OCI-LY7 (cell line): ENCODE measurements around the gene PRPSAP2. TPM values are rescaled to one million over a fixed set of nuclear protein-coding genes. Genes with fewer than 3 reads are reported as not detected.

Experiments
- BruUV-seq: library from RNA; stranded (reverse); fragments of 400-500 nt; replicated peaks from 2 replicates; lab custom pipeline; 2021; lab: Mats Ljungman, UMichigan
- CTCF ChIA-PET: fragments of 300-600 bp; sonication (Branson Sonifier 250); formaldehyde crosslinking; loops from one replicate; lab custom pipeline; 2022; ENCODE audit warnings: antibody characterized with exemption; ENCODE audit not compliant: unreplicated experiment; lab: Charles Lee
- POLR2A ChIA-PET: fragments of 300-600 bp; sonication (Branson Sonifier 250); formaldehyde crosslinking; loops from one replicate; lab custom pipeline; 2022; ENCODE audit warnings: antibody characterized with exemption; lab: Charles Lee
- DNase-seq: peaks from one replicate; pipeline ENCODE4 v3.0.0-alpha.2; 2015; ENCODE audit warnings: low spot score
- H2AFZ ChIP-seq: fragments of 200-600 bp; sonication (generic), shearing (Covaris generic); 2 replicates; pipeline ENCODE4 v1.6.1; 2014; ENCODE audit warnings: mild to moderate bottlenecking, antibody characterized with exemption, low read length, moderate library complexity
- H3K27ac ChIP-seq: fragments of 200-600 bp; sonication (generic); 2 replicates; pipeline ENCODE4 v1.5.1; 2014; ENCODE audit warnings: mixed run types, low read depth, mild to moderate bottlenecking, moderate library complexity, low read length, inconsistent platforms; ENCODE audit not compliant: poor library complexity, severe bottlenecking
- H3K36me3 ChIP-seq: fragments of 200-600 bp; sonication (generic); 2 replicates; pipeline ENCODE4 v1.6.1; 2014; ENCODE audit warnings: mild to moderate bottlenecking, antibody characterized with exemption, low read length, moderate library complexity, mixed read lengths; ENCODE audit not compliant: insufficient read depth
- H3K4me1 ChIP-seq: fragments of 200-600 bp; sonication (generic); 2 replicates; pipeline ENCODE4 v1.5.1; 2014; ENCODE audit warnings: mild to moderate bottlenecking, low read length; ENCODE audit not compliant: insufficient read depth, poor library complexity, severe bottlenecking
- H3K4me2 ChIP-seq: fragments of 200-600 bp; sonication (generic); 2 replicates; pipeline ENCODE4 v1.6.1; 2014; ENCODE audit warnings: mild to moderate bottlenecking, low read length
- H3K4me3 ChIP-seq: fragments of 200-600 bp; sonication (generic); 2 replicates; pipeline ENCODE4 v1.5.1; 2014; ENCODE audit warnings: mild to moderate bottlenecking, low read depth, low read length; ENCODE audit not compliant: poor library complexity, severe bottlenecking
- H3K79me2 ChIP-seq: fragments of 200-600 bp; sonication (generic); 2 replicates; pipeline ENCODE4 v1.6.1; 2016; ENCODE audit warnings: low read depth, mild to moderate bottlenecking, low read length, moderate library complexity, mixed read lengths; ENCODE audit not compliant: insufficient read depth
- H3K9me2 ChIP-seq: fragments of 200-600 bp; sonication (generic); 2 replicates; pipeline ENCODE4 v1.6.1; 2016; ENCODE audit warnings: mild to moderate bottlenecking, low read length, mixed read lengths; ENCODE audit not compliant: insufficient read depth
- H3K9me3 ChIP-seq: fragments of 200-600 bp; sonication (generic); 2 replicates; pipeline ENCODE4 v1.6.1; 2014; ENCODE audit warnings: mild to moderate bottlenecking, mixed run types, low read length, mixed read lengths
- H4K20me1 ChIP-seq: fragments of 200-600 bp; sonication (generic); 2 replicates; pipeline ENCODE4 v1.6.1; 2014; ENCODE audit warnings: mild to moderate bottlenecking, antibody characterized with exemption, low read length, moderate library complexity, mixed read lengths; ENCODE audit not compliant: insufficient read depth
- EZH2phosphoT487 ChIP-seq: fragments of 200-600 bp; sonication (generic); IDR thresholded peaks from 2 replicates; pipeline ENCODE4 v1.6.1; 2018; ENCODE audit warnings: low read depth, borderline replicate concordance, mild to moderate bottlenecking, mixed run types, antibody characterized with exemption, low read length, moderate library complexity, mixed read lengths
- intact Hi-C: fragments of 100-400 bp; cut with micrococcal nuclease; formaldehyde crosslinking; loops from one replicate; pipeline ENCODE4 v1.10.0; 2022; ENCODE audit not compliant: unreplicated experiment
- total RNA-seq, 2 experiments: library from RNA; depleted of rRNA in 1 of 2; stranded (reverse); fragments of >200 nt in 1 of 2; shearing (Covaris generic) in 1 of 2; gene quantifications; 2 replicates each; pipeline ENCODE4 v1.2.3, GENCODE V29; 2014 to 2022
- TF ChIP-seq, protein P1 (sequence below): fragments of 200-600 bp; sonication (generic); conservative IDR thresholded peaks from 2 replicates; pipeline ENCODE4 v1.5.1; 2014; ENCODE audit warnings: mild to moderate bottlenecking, antibody characterized with exemption, low read length, moderate library complexity, mixed read lengths

PRPSAP2 gene
- total RNA-seq, 2 experiments from 2014 or later, result 59.3 to 90.2 TPM

DNA sequence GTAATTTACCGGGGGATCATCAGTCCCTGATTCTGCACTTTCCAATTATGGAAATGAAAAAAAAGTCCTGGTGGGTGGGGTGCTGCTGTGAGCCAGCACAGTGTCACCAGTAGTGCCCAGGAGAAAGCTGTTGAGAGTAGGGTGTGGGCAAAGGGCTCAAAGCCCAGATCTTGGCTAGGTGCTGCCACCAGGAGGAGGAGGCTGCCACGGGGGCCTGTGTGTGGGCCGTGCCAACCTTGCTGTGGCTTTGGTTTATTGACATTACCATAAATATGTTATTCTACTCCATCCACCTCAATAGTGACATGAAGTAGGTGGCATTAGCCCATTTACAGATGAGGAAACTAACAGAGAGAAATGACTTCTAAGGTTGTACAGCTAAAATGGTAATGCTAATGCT, 6.7 kb upstream of the PRPSAP2 start:
- no peak for TF ChIP-seq EZH2phosphoT487
- TF ChIP-seq, protein P1, sequence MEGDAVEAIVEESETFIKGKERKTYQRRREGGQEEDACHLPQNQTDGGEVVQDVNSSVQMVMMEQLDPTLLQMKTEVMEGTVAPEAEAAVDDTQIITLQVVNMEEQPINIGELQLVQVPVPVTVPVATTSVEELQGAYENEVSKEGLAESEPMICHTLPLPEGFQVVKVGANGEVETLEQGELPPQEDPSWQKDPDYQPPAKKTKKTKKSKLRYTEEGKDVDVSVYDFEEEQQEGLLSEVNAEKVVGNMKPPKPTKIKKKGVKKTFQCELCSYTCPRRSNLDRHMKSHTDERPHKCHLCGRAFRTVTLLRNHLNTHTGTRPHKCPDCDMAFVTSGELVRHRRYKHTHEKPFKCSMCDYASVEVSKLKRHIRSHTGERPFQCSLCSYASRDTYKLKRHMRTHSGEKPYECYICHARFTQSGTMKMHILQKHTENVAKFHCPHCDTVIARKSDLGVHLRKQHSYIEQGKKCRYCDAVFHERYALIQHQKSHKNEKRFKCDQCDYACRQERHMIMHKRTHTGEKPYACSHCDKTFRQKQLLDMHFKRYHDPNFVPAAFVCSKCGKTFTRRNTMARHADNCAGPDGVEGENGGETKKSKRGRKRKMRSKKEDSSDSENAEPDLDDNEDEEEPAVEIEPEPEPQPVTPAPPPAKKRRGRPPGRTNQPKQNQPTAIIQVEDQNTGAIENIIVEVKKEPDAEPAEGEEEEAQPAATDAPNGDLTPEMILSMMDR, result peak; percentile 26; the same call in 1 of the 2 replicates
- POLR2A ChIA-PET, result no interaction called here
- no peaks in the 10 kb centered on the region for H3K9me3 ChIP-seq
- peaks cover 31% of the 10 kb centered on the region for H3K4me1 ChIP-seq
- intact Hi-C loops, result no loop called here
- no peaks in the 10 kb centered on the region for H4K20me1 ChIP-seq
- no peak overlapping the region for H3K27ac ChIP-seq
- CTCF ChIA-PET, result no interaction called here
- no peak for DNase-seq
- H3K79me2 ChIP-seq, result peaks cover 5% of the 10 kb centered on the region; the same call in 1 of the 2 replicates
- no peak overlapping the region for H3K4me2 ChIP-seq
- no TSS peak for BruUV-seq
- H3K9me2 ChIP-seq, result no peaks in the 10 kb centered on the region
- no peak overlapping the region for H2AFZ ChIP-seq
- no peak overlapping the region for H3K4me3 ChIP-seq
- H3K36me3 ChIP-seq, result no peaks in the 10 kb centered on the region

DNA sequence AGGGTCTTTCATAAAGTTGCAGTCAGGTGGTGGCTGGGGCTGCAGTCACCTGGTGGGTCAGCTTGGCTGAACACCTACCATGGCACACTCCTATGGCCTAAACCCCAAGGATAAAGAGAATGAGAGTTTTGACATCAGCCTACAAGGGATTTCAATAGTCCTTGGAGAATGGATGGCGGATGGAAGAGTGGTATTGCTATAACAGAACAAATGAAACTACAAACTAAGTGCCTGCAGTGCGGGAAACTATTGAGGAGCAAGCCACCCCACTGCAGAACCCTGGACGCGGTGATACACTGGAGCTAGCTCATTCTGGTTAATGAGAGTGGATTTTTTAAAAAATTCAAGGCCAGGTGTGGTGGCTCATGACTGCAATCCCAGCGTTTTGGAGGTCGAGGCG, 3.0 kb upstream of the PRPSAP2 start:
- intact Hi-C loops, result no loop called here
- no peak overlapping the region for H2AFZ ChIP-seq
- no peaks in the 10 kb centered on the region for H3K9me3 ChIP-seq
- CTCF ChIA-PET, result no interaction called here
- H3K79me2 ChIP-seq, result peaks cover 25% of the 10 kb centered on the region
- H3K36me3 ChIP-seq, result no peaks in the 10 kb centered on the region
- POLR2A ChIA-PET, result interaction anchor here (0.6 kb wide), 2 partner anchors 19 to 36 kb away, joined by 3 read pairs; no protein-coding TSS in a partner anchor
- no peaks in the 10 kb centered on the region; the same call in 1 of the 2 replicates for H4K20me1 ChIP-seq
- BruUV-seq, result no TSS peak
- DNase-seq, result no peak
- no peak overlapping the region for H3K27ac ChIP-seq
- peaks cover 47% of the 10 kb centered on the region for H3K4me1 ChIP-seq
- H3K4me2 ChIP-seq, result peak overlapping the region; percentile 97
- no peak for TF ChIP-seq EZH2phosphoT487
- TF ChIP-seq, protein P1, result no peak
- H3K9me2 ChIP-seq, result no peaks in the 10 kb centered on the region
- peak overlapping the region; percentile 79 for H3K4me3 ChIP-seq

DNA sequence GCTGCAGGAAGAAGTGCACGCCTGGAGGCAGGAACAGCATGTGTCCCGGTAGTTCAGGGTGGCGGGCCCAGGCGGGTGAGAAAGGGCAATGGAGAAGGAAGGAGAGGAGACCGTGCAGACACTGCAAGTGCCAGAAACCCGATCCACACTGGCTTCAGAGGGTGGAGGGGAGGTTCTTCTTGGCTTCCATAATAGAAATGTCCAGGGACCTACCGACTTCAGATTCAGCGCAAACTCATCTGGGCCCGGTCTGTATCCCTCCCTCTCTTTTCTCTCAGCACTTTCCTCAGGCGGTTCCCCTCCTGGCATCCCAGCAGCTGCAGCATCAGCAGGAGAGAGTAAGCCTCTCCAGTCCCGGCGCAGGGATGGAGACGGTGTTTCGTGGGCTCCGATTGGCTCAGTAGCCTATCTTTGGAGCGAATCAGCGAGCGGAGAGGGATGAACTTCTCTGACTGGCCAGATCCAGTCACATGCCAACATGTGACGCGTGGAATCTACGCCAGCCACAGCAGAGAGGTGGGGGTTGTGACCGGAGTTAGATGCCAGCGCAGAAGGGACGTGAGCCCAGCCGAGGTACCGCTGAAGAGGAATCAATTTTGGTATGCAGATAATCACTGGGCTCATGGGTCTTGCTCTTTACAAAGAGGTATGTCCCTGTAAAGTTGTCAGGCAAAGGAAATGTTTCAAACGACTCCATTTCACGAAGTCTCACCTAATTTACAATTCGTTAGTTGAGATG, 1.9 kb upstream of the PRPSAP2 start:
- ChIA-PET POLR2A (interaction anchor here (0.6 kb wide), 1 partner anchor 35 kb away, joined by 3 read pairs; no protein-coding TSS in a partner anchor), CTCF (no interaction called here)
- peak overlapping the region; percentile 89 for H2AFZ ChIP-seq
- H3K4me3 ChIP-seq, result peak overlapping the region; percentile 79
- H3K27ac ChIP-seq, result peak overlapping the region; percentile 49
- H3K4me1 ChIP-seq, result peaks cover 47% of the 10 kb centered on the region
- peak overlapping the region; percentile 97 for H3K4me2 ChIP-seq
- H3K9me3 ChIP-seq, result no peaks in the 10 kb centered on the region
- H3K36me3 ChIP-seq, result 0 out of 2 replicates have a peak, but pooled peaks cover 3% of the 10 kb centered on the region
- intact Hi-C loops, result no loop called here
- BruUV-seq, result no TSS peak
- TF ChIP-seq, protein P1, result no peak
- no peak for TF ChIP-seq EZH2phosphoT487
- no peaks in the 10 kb centered on the region for H3K9me2 ChIP-seq
- H4K20me1 ChIP-seq, result no peaks in the 10 kb centered on the region; the same call in 1 of the 2 replicates
- peaks cover 32% of the 10 kb centered on the region for H3K79me2 ChIP-seq
- peak; percentile 94 for DNase-seq
